GM13977 (cell line): Measurements from ENCODE around the gene CENPP.

Experiments
- DNase-seq: peaks from one replicate; pipeline ENCODE4 v3.0.0; 2012; ENCODE audit warnings: low spot score
- in situ Hi-C: fragments of 300-500 bp; cut with MboI; formaldehyde crosslinking; loops from one replicate; pipeline ENCODE4 v1.12.0; 2022; ENCODE audit warnings: low sequenced_read_pairs, low pct_unique_long_range_greater_than_20kb, mixed read lengths, inconsistent platforms; ENCODE audit not compliant: unreplicated experiment
- TF ChIP-seq, protein P1 (sequence below): IDR thresholded peaks from 2 replicates; pipeline ENCODE4 v1.5.1; 2012; ENCODE audit warnings: mild to moderate bottlenecking, control low read depth; ENCODE audit not compliant: insufficient read depth; ENCODE audit errors: extremely low read depth, missing control alignments

Gene CENPP

DNA sequence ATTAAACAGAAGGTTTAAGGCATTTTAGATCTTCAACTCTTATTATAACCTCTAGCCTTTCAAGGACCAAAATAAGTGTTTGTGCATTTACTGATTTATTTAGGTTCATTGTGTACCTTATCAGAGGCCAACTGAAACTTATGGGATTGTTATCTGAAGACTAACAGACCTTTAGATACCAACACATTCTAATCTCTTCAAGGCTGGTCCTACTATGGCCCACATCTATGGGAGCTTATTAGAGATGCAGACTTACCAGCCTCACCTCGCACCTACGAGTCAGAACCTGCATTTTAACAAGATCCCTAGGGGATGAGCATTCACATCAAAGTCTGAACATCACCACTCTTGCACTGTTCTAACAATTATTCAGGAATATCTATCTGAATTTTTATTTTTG, 34.2 kb upstream of the CENPP start:
- TF ChIP-seq, protein P1, sequence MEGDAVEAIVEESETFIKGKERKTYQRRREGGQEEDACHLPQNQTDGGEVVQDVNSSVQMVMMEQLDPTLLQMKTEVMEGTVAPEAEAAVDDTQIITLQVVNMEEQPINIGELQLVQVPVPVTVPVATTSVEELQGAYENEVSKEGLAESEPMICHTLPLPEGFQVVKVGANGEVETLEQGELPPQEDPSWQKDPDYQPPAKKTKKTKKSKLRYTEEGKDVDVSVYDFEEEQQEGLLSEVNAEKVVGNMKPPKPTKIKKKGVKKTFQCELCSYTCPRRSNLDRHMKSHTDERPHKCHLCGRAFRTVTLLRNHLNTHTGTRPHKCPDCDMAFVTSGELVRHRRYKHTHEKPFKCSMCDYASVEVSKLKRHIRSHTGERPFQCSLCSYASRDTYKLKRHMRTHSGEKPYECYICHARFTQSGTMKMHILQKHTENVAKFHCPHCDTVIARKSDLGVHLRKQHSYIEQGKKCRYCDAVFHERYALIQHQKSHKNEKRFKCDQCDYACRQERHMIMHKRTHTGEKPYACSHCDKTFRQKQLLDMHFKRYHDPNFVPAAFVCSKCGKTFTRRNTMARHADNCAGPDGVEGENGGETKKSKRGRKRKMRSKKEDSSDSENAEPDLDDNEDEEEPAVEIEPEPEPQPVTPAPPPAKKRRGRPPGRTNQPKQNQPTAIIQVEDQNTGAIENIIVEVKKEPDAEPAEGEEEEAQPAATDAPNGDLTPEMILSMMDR = no peak
- in situ Hi-C loops = no loop called here
- no peak for DNase-seq

DNA sequence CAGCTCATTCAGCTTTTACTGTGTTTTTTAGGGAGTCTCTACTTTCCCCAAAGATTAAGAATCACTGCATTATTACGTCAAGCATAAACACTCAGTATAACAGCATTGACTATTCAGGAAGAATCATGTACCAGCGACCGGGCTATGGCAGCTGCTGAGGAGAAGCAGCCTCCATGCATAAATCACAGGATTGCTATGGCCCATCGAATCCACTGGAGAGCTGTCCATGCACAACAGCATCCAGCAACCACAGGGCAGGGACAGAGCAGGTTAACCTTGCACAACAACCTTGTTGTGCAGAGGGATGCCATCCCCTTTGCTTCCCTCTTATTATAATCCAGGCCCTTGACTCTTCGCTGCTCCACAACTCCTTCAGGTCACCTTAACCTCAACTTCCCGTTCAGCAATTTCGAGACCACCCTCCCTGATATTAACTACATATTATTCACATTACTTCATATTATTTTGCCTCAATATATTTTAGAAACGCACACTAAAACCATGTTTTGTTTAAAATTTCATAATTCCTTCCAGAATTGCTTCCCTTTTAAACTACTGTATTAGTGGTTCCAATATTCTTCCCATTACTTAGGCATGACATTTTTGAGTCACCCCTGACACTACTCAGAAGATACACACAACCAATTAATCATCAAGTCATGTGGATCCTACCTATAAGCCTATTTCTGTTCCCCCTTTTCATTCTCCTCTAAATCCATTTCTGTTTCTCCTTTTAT, 33.2 kb upstream of the CENPP start:
- DNase-seq = no peak
- in situ Hi-C loops = no loop called here
- TF ChIP-seq, protein P1 = no peak

DNA sequence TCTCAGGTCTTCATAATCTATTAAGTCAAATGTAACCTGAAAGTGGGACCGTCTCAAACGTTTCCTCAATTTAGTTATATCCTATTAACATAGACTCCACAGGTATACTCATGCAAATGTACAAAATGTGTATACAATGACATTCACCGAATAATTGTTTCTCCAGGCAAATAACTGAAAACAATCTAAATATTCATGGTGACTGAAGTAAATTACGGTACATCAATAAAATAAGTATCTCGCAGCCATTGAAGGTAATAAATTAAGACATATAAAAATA, 32.7 kb upstream of the CENPP start:
- no peak for DNase-seq
- in situ Hi-C loops = no loop called here
- TF ChIP-seq, protein P1 = no peak

DNA sequence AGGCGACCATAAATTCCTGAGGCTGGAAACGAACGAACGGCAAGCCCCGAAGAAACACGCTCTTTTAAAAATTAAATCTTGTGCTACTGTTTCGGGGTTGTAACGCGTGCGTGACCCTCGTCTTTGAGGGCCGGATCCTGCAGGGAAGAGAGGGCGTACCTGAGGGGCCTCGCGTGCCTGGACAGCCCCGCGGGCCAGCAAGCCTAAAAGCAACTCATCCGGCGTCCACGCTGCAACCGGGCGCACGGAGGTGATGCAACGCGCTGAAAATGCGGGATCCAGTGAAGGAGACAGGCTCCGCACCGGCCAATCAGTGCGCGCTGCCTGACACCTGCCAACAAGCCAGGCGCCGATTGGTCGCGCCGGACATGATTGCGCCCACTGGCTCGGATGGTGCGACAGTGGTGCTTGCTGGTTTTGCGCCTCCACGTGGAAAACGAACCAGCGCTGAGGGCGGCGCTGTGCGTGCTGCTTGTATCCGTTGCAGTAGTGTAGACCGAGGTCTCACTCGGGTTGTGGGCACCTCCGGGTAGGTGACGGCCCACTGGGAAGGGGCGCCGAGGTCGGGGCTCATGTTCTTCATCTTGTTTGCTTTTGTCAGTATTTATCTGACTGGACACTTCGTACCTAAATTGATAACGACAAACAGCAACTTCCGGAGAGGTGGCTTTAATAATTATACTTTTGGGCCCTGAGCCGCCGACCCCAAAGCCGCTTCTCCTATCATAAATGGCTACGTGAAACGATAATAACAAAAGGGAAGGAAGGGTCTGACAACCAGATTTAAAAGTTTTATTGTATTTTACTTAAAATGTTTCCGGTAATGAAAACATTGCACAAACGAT, 32.1 kb upstream of the CENPP start, which contains the start of gene IARS1:
IARS1 (minus strand) TSS at position 246 of the 845 bp plus-strand sequence. CDS start 4,278 bp downstream, outside the sequence.
- DNase-seq = peak; percentile 93
- TF ChIP-seq, protein P1 = peak; percentile 40
- in situ Hi-C loops = no loop called here

DNA sequence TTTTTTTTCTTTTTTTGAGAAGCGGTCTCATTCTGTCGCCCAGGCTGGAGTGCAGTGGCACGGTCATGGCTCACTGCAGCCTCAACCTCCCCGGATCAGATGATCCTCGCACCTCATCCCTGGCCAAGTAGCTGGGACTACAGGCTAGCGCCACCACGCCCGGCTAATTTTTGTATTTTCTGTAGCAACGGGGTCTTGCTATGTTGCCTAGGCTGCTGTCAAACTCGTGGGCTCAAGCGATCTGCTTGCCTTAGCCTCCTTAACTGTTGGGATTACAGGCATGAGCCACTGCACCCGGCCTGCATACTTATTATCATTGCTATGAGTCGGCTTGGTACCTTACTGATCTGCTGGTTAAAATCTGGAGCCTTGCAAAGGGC, 31.5 kb upstream of the CENPP start:
- no peak for DNase-seq
- TF ChIP-seq, protein P1 = no peak
- in situ Hi-C loops = no loop called here

DNA sequence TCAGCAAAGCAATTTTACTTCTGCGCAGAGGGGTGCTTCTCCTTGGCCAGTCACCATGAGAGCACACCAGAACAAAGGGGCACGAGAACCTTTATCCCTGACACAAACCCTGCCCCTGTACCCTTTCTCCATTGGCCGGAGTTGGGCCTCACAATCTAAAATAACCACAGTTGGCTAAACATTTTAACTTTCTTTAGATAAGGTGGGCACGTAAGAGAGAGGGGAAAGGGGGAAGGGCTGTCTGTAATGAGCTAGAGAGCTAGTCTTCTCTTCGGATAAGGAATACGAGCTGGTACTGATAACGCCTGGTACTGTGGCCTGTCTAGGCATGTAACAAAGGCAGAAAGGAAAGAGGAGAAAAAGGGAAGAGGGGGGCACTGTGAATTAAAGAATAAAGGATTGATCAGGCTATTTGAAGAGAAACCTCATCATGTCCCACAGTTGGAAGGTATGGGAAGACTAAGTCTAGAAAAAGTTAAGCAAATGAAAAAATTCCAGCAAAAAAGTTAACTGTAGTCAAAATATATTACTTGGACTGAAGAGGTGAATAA, 30.4 kb upstream of the CENPP start:
- DNase-seq = no peak
- TF ChIP-seq, protein P1 = no peak
- in situ Hi-C loops = no loop called here
